Suprapubic skin (tissue), 4 donors: ENCODE measurements around the gene GCLM. TPM values are rescaled to one million over a fixed set of nuclear protein-coding genes. Genes with fewer than 3 reads are reported as not detected.

ENCODE experiments used
- DNase-seq, 2 donors: peaks; one replicate each; pipeline ENCODE4 v3.0.0-alpha.2; 2019; ENCODE audit warnings: low spot score in 2 of 2
- H3K27ac ChIP-seq: fragments of 200-600 bp; sonication (generic); one replicate; pipeline ENCODE4 v1.5.1; 2019
- H3K27me3 ChIP-seq: fragments of 200-600 bp; sonication (generic); one replicate; pipeline ENCODE4 v1.5.1; 2019
- H3K36me3 ChIP-seq: fragments of 200-600 bp; sonication (generic); one replicate; pipeline ENCODE4 v1.5.1; 2019
- H3K4me1 ChIP-seq: fragments of 200-600 bp; sonication (generic); one replicate; pipeline ENCODE4 v1.5.1; 2019
- H3K4me3 ChIP-seq: fragments of 200-600 bp; sonication (generic); one replicate; pipeline ENCODE4 v1.5.1; 2019; ENCODE audit warnings: mild to moderate bottlenecking
- H3K9me3 ChIP-seq: fragments of 200-600 bp; sonication (generic); one replicate; pipeline ENCODE4 v1.5.1; 2019
- CTCF ChIP-seq, 2 donors: fragments of 200-600 bp in 1 of 2; fragments of 450-650 bp in 1 of 2; sonication (generic) in 1 of 2; IDR thresholded peaks; one replicate each; pipeline ENCODE4 v1.5.1; 2016 to 2019; ENCODE audit warnings: antibody characterized with exemption in 2 of 2, mild to moderate bottlenecking in 1 of 2, moderate library complexity in 1 of 2
- EP300 ChIP-seq: sonication (generic); formaldehyde crosslinking; IDR thresholded peaks from one replicate; pipeline ENCODE4 v1.6.1; 2017; ENCODE audit warnings: antibody characterized with exemption
- POLR2A ChIP-seq, 2 donors: fragments of 450-650 bp; IDR thresholded peaks; one replicate each; pipeline ENCODE4 v1.6.1; 2017; ENCODE audit warnings: antibody characterized with exemption in 2 of 2, mild to moderate bottlenecking in 2 of 2, moderate library complexity in 2 of 2
- POLR2AphosphoS5 ChIP-seq, 3 donors: sonication (generic); formaldehyde crosslinking; IDR thresholded peaks; one replicate each; pipeline ENCODE4 v1.6.1; 2017; ENCODE audit warnings: antibody characterized with exemption in 3 of 3
- WGBS: methylation state at CpG from one replicate; pipeline ENCODE4 v1.1.5; 2018; 5-methylcytosine and 5-hydroxymethylcytosine counted together
- total RNA-seq, 4 donors: library from RNA; depleted of rRNA; stranded (reverse); fragments of >200 nt; gene quantifications; one replicate each; pipeline ENCODE4 v1.1.0, GENCODE V29; 2016

The GCLM gene
- total RNA-seq, 4 donors from 2014 or later = 4.1 to 8.2 (median 4.9) TPM

- peaks cover 16% of the 10 kb centered on the region for H3K4me1 ChIP-seq
- no peak overlapping the region for H3K4me3 ChIP-seq
- WGBS = 91% methylated on average over 1 of the region's 1 CpG
- no peaks in the 10 kb centered on the region for H3K9me3 ChIP-seq
- no peaks in the 10 kb centered on the region for H3K36me3 ChIP-seq
- TF ChIP-seq EP300 (no peak), CTCF (IDR thresholded peaks at IDR 0.05) (no peak), POLR2A (IDR thresholded peaks at IDR 0.05) (no peak), POLR2AphosphoS5 (IDR thresholded peaks at IDR 0.05) (no peak)
- H3K27ac ChIP-seq = no peak overlapping the region
- DNase-seq = no peak
- no peaks in the 10 kb centered on the region for H3K27me3 ChIP-seq
These were observed 4.2 kb downstream of the GCLM start for GRCh38 chr1:93905051-93905450.

GRCh38 chr1:93904228-93904627 lies 5.0 kb downstream of the GCLM start:
- no peak overlapping the region for H3K27ac ChIP-seq
- no peak for TF ChIP-seq POLR2AphosphoS5 (IDR thresholded peaks at IDR 0.05)
- TF ChIP-seq EP300 = no peak
- TF ChIP-seq POLR2A (IDR thresholded peaks at IDR 0.05) = no peak
- TF ChIP-seq CTCF (IDR thresholded peaks at IDR 0.05) = no peak
- 67% methylated on average over 2 of the region's 2 CpGs for WGBS

GRCh38 chr1:93900723-93901504 lies 8.3 kb downstream of the GCLM start:
- DNase-seq = no peak
- Histone ChIP-seq H3K27ac (no peak overlapping the region), H3K9me3 (no peaks in the 10 kb centered on the region), H3K4me1 (no peaks in the 10 kb centered on the region), H3K27me3 (no peaks in the 10 kb centered on the region), H3K4me3 (no peak overlapping the region), H3K36me3 (peaks cover 16% of the 10 kb centered on the region)
- 94% methylated on average over 3 of the region's 3 CpGs for WGBS
- TF ChIP-seq EP300 = no peak
- TF ChIP-seq CTCF (IDR thresholded peaks at IDR 0.05) = no peak
- TF ChIP-seq POLR2AphosphoS5 (IDR thresholded peaks at IDR 0.05) = no peak
- TF ChIP-seq POLR2A (IDR thresholded peaks at IDR 0.05) = no peak

More at GRCh38 chr1:93904228-93904627, 5.0 kb downstream of the GCLM start:
- DNase-seq = no peak
- H3K36me3 ChIP-seq = no peaks in the 10 kb centered on the region
- H3K9me3 ChIP-seq = no peaks in the 10 kb centered on the region
- no peak overlapping the region for H3K4me3 ChIP-seq
- H3K27me3 ChIP-seq = no peaks in the 10 kb centered on the region
- peaks cover 16% of the 10 kb centered on the region for H3K4me1 ChIP-seq

GRCh38 chr1:93899543-93900207 lies 9.6 kb downstream of the GCLM start:
- Histone ChIP-seq H3K4me1 (no peaks in the 10 kb centered on the region), H3K9me3 (no peaks in the 10 kb centered on the region), H3K27me3 (no peaks in the 10 kb centered on the region), H3K27ac (no peak overlapping the region), H3K4me3 (no peak overlapping the region), H3K36me3 (peaks cover 27% of the 10 kb centered on the region)
- 91% methylated on average over 3 of the region's 3 CpGs for WGBS
- no peak for TF ChIP-seq CTCF (IDR thresholded peaks at IDR 0.05)
- no peak for TF ChIP-seq POLR2A (IDR thresholded peaks at IDR 0.05)
- TF ChIP-seq POLR2AphosphoS5 (IDR thresholded peaks at IDR 0.05) = no peak
- TF ChIP-seq EP300 = no peak
- no peak for DNase-seq

GRCh38 chr1:93888900-93889299 lies 20.3 kb downstream of the GCLM start:
- Histone ChIP-seq H3K9me3 (no peaks in the 10 kb centered on the region), H3K36me3 (peaks cover 9% of the 10 kb centered on the region), H3K4me1 (no peaks in the 10 kb centered on the region), H3K4me3 (no peak overlapping the region), H3K27me3 (no peaks in the 10 kb centered on the region), H3K27ac (no peak overlapping the region)
- no peak for TF ChIP-seq POLR2AphosphoS5 (IDR thresholded peaks at IDR 0.05)
- no peak for TF ChIP-seq POLR2A (IDR thresholded peaks at IDR 0.05)
- TF ChIP-seq CTCF (IDR thresholded peaks at IDR 0.05) = no peak
- TF ChIP-seq EP300 = no peak
- 82% methylated on average over 6 of the region's 6 CpGs for WGBS
- no peak for DNase-seq
